Bone marrow (tissue), 2 donors: Measurements from ENCODE around the gene SLC6A11.

Experiments
- DNase-seq, 2 donors: peaks; one replicate each; lab custom pipeline; 2025; lab: John Stamatoyannopoulos, UW

Gene SLC6A11

GRCh38 chr3:10816019-10816862 is at the start of gene SLC6A11:
Gene SLC6A11 (plus strand): TSS chr3:10816228. CDS start chr3:10816266, 38 bp downstream.
- DNase-seq, result no peak

GRCh38 chr3:10768708-10769394 is 47.2 kb upstream of the SLC6A11 start:
- DNase-seq, result no peak

- no peak for DNase-seq
Observed at GRCh38 chr3:10770547-10770946, 45.5 kb upstream of the SLC6A11 start.

- DNase-seq, result no peak
Observed at GRCh38 chr3:10770981-10771380, 45.0 kb upstream of the SLC6A11 start.

- DNase-seq, result no peak
Observed at GRCh38 chr3:10771486-10772270, 44.4 kb upstream of the SLC6A11 start.

- no peak for DNase-seq
Observed at GRCh38 chr3:10772271-10773161, 43.5 kb upstream of the SLC6A11 start.

- DNase-seq, result no peak
Observed at GRCh38 chr3:10774129-10774670, 41.8 kb upstream of the SLC6A11 start.

- no peak for DNase-seq
Observed at GRCh38 chr3:10774825-10775224, 41.2 kb upstream of the SLC6A11 start.

- no peak for DNase-seq
Observed at GRCh38 chr3:10775259-10775658, 40.8 kb upstream of the SLC6A11 start.

- DNase-seq, result no peak
Observed at GRCh38 chr3:10775828-10776227, 40.2 kb upstream of the SLC6A11 start.

GRCh38 chr3:10777627-10778026 is 38.4 kb upstream of the SLC6A11 start:
- DNase-seq, result no peak

- no peak for DNase-seq
Observed at GRCh38 chr3:10778492-10779292, 37.3 kb upstream of the SLC6A11 start.

GRCh38 chr3:10779293-10779805 is 36.7 kb upstream of the SLC6A11 start:
- DNase-seq, result no peak

- no peak for DNase-seq
Observed at GRCh38 chr3:10780243-10780642, 35.8 kb upstream of the SLC6A11 start.

- DNase-seq, result no peak
Observed at GRCh38 chr3:10780922-10781321, 35.1 kb upstream of the SLC6A11 start.

- no peak for DNase-seq
Observed at GRCh38 chr3:10781981-10782380, 34.0 kb upstream of the SLC6A11 start.

GRCh38 chr3:10783360-10784351 is 32.4 kb upstream of the SLC6A11 start:
- peak in 1 of 2 donors; percentile 6 for DNase-seq

- DNase-seq, result no peak
Observed at GRCh38 chr3:10786640-10787039, 29.4 kb upstream of the SLC6A11 start.

- no peak for DNase-seq
Observed at GRCh38 chr3:10788451-10788850, 27.6 kb upstream of the SLC6A11 start.
